ENCODE results near the gene EDN2.

Gene EDN2

DNA sequence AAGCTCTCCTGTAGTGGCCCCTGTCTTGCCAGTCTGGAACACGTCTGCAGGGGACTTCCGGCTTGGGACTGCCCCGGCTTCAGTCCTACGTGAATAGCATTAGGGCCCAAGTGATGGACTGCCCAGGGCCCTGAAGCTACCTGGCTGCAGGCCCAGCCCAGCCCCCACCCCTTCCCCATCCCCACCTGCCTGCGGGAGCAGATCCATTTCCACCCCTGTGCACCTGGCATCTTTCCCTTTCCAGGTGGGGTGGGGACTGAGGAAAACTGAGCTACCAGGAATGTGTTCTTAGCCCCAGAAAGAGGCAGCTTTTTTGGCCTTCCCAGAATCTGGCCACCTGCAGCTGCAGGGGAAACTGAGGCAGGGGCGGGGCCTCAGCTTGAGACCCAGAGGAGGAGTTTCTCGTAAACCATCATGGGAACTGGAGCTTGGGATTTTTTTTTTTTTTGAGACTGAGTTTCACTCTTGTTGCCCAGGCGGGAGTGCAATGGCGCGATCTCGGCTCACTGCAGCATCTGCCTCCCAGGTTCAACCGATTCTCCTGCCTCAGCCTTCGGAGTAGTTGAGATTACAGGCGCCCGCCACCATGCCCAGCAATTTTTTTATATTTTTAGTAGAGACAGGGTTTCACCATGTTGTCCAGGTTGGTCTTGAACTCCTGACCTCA lies 3.2 kb downstream of the EDN2 start:
- no peaks in the 10 kb centered on the region for H4K20me1 ChIP-seq (ENCODE audit: control insufficient read depth, insufficient read depth, low read depth, low read length)
- H3K27ac ChIP-seq (ENCODE audit: low read depth, low read length) = no peak overlapping the region
- no peaks in the 10 kb centered on the region for H3F3A ChIP-seq (ENCODE audit: control insufficient read depth, insufficient read depth)
- TF ChIP-seq, protein P1, sequence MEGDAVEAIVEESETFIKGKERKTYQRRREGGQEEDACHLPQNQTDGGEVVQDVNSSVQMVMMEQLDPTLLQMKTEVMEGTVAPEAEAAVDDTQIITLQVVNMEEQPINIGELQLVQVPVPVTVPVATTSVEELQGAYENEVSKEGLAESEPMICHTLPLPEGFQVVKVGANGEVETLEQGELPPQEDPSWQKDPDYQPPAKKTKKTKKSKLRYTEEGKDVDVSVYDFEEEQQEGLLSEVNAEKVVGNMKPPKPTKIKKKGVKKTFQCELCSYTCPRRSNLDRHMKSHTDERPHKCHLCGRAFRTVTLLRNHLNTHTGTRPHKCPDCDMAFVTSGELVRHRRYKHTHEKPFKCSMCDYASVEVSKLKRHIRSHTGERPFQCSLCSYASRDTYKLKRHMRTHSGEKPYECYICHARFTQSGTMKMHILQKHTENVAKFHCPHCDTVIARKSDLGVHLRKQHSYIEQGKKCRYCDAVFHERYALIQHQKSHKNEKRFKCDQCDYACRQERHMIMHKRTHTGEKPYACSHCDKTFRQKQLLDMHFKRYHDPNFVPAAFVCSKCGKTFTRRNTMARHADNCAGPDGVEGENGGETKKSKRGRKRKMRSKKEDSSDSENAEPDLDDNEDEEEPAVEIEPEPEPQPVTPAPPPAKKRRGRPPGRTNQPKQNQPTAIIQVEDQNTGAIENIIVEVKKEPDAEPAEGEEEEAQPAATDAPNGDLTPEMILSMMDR (IDR thresholded peaks at IDR 0.05; ENCODE audit: low read depth, low read length, poor library complexity, severe bottlenecking) = no peak
- TF ChIP-seq EZH2phosphoT487 (IDR thresholded peaks at IDR 0.05; ENCODE audit: borderline replicate concordance, low read length) = no peak
- 0 out of 2 replicates have a peak, but pooled peaks cover under 1% of the 10 kb centered on the region for H3K4me1 ChIP-seq (ENCODE audit: control insufficient read depth, low read length)
- no peaks in the 10 kb centered on the region for H3K9me3 ChIP-seq (ENCODE audit: control insufficient read depth, insufficient read depth, low read length)
- no peaks in the 10 kb centered on the region for H3K36me3 ChIP-seq (ENCODE audit: control insufficient read depth, low read length)
- H3K27me3 ChIP-seq (ENCODE audit: control insufficient read depth, low read length) = peaks cover 5% of the 10 kb centered on the region
- no peak overlapping the region for H3K4me3 ChIP-seq (ENCODE audit: low read length)
- H3K9me2 ChIP-seq (replicated peaks; ENCODE audit: control insufficient read depth, low read length) = no peaks in the 10 kb centered on the region
- H3K79me2 ChIP-seq (ENCODE audit: control insufficient read depth, low read length) = no peaks in the 10 kb centered on the region
- no peak overlapping the region for H3K4me2 ChIP-seq (ENCODE audit: low read length)

DNA sequence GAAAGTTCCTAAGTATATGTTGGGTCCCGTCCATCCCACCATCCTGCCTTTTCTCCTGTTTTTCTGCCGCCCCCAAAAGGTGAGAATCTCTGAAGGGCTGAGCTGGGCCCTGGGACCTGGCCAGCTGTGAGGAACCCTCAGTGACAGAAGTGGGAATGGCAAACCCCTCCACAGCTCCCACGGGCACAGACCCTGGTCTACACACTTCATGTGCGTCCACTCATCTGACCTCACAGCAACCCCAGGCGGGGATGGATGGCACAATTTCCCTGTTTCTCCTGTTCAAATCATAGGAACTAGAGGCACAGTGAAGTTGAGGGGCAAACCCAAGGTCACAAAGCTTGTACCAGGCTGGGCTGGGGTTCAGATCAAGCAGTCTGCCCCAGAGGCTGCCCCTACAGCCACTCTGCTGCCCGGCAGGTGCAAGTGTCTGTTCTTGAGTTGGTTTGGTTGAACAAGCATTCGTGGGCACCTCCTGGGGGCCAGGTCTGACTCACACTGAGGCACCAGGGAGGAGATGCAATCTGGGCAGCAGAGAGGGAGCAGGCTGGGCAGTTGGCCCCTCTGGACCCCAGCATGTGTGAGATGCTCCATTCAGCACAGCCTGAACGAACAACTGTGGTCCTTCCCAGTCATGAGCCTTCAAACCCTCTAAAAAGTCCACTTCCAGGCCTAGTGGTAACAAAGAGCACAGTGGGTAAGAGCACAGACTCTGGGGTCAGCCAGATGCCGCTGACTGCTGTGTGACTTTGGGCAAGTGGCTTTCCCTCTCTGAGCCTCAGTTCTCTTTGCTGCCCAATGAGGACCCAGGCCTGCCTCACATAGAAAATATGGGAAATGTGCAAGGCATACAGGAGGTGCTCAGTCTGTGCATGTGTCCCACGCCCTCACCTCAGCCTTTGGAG lies 4.0 kb downstream of the EDN2 start:
- Histone ChIP-seq H3F3A (ENCODE audit: control insufficient read depth, insufficient read depth) (no peaks in the 10 kb centered on the region), H3K4me2 (ENCODE audit: low read length) (no peak overlapping the region), H4K20me1 (ENCODE audit: control insufficient read depth, insufficient read depth, low read depth, low read length) (no peaks in the 10 kb centered on the region), H3K4me1 (ENCODE audit: control insufficient read depth, low read length) (no peaks in the 10 kb centered on the region), H3K27ac (ENCODE audit: low read depth, low read length) (no peak overlapping the region), H3K4me3 (ENCODE audit: low read length) (no peak overlapping the region), H3K9me3 (ENCODE audit: control insufficient read depth, insufficient read depth, low read length) (no peaks in the 10 kb centered on the region), H3K79me2 (ENCODE audit: control insufficient read depth, low read length) (no peaks in the 10 kb centered on the region), H3K27me3 (ENCODE audit: control insufficient read depth, low read length) (no peaks in the 10 kb centered on the region; the same call in 1 of the 2 replicates), H3K36me3 (ENCODE audit: control insufficient read depth, low read length) (no peaks in the 10 kb centered on the region), H3K9me2 (replicated peaks; ENCODE audit: control insufficient read depth, low read length) (no peaks in the 10 kb centered on the region)
- TF ChIP-seq, protein P1 (IDR thresholded peaks at IDR 0.05; ENCODE audit: low read depth, low read length, poor library complexity, severe bottlenecking) = no peak
- no peak for TF ChIP-seq EZH2phosphoT487 (IDR thresholded peaks at IDR 0.05; ENCODE audit: borderline replicate concordance, low read length)

DNA sequence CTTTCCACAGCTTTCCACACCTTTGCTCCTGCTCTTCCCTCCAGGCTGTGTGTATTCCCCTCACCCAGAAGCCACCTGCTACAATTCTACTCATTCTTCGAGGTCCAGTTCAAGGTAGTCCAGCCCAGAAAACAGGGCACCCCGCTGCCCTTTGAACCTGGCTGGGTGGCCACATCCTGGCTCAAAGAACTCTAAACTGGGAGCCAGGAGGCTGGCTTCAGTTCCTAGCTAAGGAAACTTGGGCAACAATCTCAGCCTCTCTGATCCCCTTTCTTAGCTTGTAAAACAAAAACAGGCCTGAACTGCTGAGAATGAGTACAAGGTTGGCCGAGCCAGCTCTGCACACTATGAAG lies 4.7 kb downstream of the EDN2 start:
- Histone ChIP-seq H3K36me3 (ENCODE audit: control insufficient read depth, low read length) (no peaks in the 10 kb centered on the region), H4K20me1 (ENCODE audit: control insufficient read depth, insufficient read depth, low read depth, low read length) (no peaks in the 10 kb centered on the region), H3K4me1 (ENCODE audit: control insufficient read depth, low read length) (no peaks in the 10 kb centered on the region), H3K4me3 (ENCODE audit: low read length) (no peak overlapping the region), H3K9me3 (ENCODE audit: control insufficient read depth, insufficient read depth, low read length) (no peaks in the 10 kb centered on the region), H3K27me3 (ENCODE audit: control insufficient read depth, low read length) (no peaks in the 10 kb centered on the region), H3K4me2 (ENCODE audit: low read length) (no peak overlapping the region), H3K79me2 (ENCODE audit: control insufficient read depth, low read length) (no peaks in the 10 kb centered on the region), H3K9me2 (replicated peaks; ENCODE audit: control insufficient read depth, low read length) (no peaks in the 10 kb centered on the region), H3F3A (ENCODE audit: control insufficient read depth, insufficient read depth) (no peaks in the 10 kb centered on the region), H3K27ac (ENCODE audit: low read depth, low read length) (no peak overlapping the region)
- TF ChIP-seq EZH2phosphoT487 (IDR thresholded peaks at IDR 0.05; ENCODE audit: borderline replicate concordance, low read length) = no peak
- TF ChIP-seq, protein P1 (IDR thresholded peaks at IDR 0.05; ENCODE audit: low read depth, low read length, poor library complexity, severe bottlenecking) = no peak

All from DOHH2 (cell line).